WTC11 (cell line): ENCODE results near the gene NTRK3.

ENCODE experiments used
- AR ChIP-seq: fragments of 250-450 bp; sonication (Bioruptor Pico); IDR thresholded peaks from 2 replicates; pipeline ENCODE4 v1.9.0; 2021; ENCODE audit warnings: mild to moderate bottlenecking
- ATF2 ChIP-seq: sonication (generic); formaldehyde crosslinking; IDR thresholded peaks from 2 replicates; pipeline ENCODE4 v1.8.1; 2022; ENCODE audit warnings: low read depth, missing genetic modification reagents, borderline replicate concordance
- CBFB ChIP-seq: sonication (generic); formaldehyde crosslinking; IDR thresholded peaks from 2 replicates; pipeline ENCODE4 v1.8.1; 2022; ENCODE audit warnings: mild to moderate bottlenecking, low read depth, missing genetic modification reagents
- CREB1 ChIP-seq: sonication (generic); formaldehyde crosslinking; IDR thresholded peaks from 2 replicates; pipeline ENCODE4 v1.8.0; 2023; ENCODE audit warnings: mild to moderate bottlenecking, missing genetic modification reagents
- CTCF ChIP-seq: fragments of 200-600 bp; IDR thresholded peaks from 2 replicates; pipeline ENCODE4 v1.8.0; 2022; ENCODE audit warnings: antibody characterized with exemption
- E2F1 ChIP-seq: sonication (generic); formaldehyde crosslinking; IDR thresholded peaks from 2 replicates; pipeline ENCODE4 v1.8.0; 2022; ENCODE audit warnings: mild to moderate bottlenecking, missing genetic modification reagents
- RELA ChIP-seq: sonication (generic); formaldehyde crosslinking; IDR thresholded peaks from 2 replicates; pipeline ENCODE4 v1.8.1; 2022; ENCODE audit warnings: missing genetic modification reagents, mild to moderate bottlenecking, borderline replicate concordance
- ZBTB43 ChIP-seq: sonication (generic); formaldehyde crosslinking; IDR thresholded peaks from 2 replicates; pipeline ENCODE4 v1.8.1; 2023; ENCODE audit warnings: mild to moderate bottlenecking, missing genetic modification reagents
- ZNF317 ChIP-seq: sonication (generic); formaldehyde crosslinking; IDR thresholded peaks from 2 replicates; pipeline ENCODE4 v1.8.1; 2023; ENCODE audit warnings: low read depth, mild to moderate bottlenecking, moderate library complexity, missing genetic modification reagents, borderline replicate concordance

- no peak for TF ChIP-seq RELA (CRISPR knock-in tag)
- TF ChIP-seq ZBTB43 (CRISPR knock-in tag), result no peak
- no peak for TF ChIP-seq CTCF
- no peak for TF ChIP-seq CBFB (CRISPR knock-in tag)
- no peak for TF ChIP-seq E2F1
- TF ChIP-seq AR (CRISPR knock-in tag), result no peak
- no peak for TF ChIP-seq ZNF317 (CRISPR knock-in tag)
- TF ChIP-seq ATF2 (CRISPR knock-in tag), result no peak
- no peak for TF ChIP-seq CREB1 (CRISPR knock-in tag)
Observed at GRCh38 chr15:88185584-88185983, 71.0 kb downstream of the NTRK3 start.
